Adrenal gland (tissue), 12 donors: ENCODE measurements around the gene AGRN. TPM values are rescaled to one million over a fixed set of nuclear protein-coding genes. Genes with fewer than 3 reads are reported as not detected.
"Not testable (repeated sequence)": the region's sequence is repeated elsewhere in the genome, so short reads cannot be mapped to it uniquely, and the experiment has no call there.

ENCODE experiments used
- DNase-seq, 7 donors: peaks; one replicate each; pipeline ENCODE4 v3.0.0-alpha.2; 2019 to 2020
- H3K27ac ChIP-seq, 5 donors: fragments of 200-600 bp; sonication (generic) in 4 of 5; 1 replicate in 3 of 5; 2 replicates in 2 of 5; pipeline versions ENCODE4 v1.5.1 to v1.8.0; 2016 to 2020; ENCODE audit warnings: mild to moderate bottlenecking in 1 of 5
- H3K27me3 ChIP-seq: fragments of 200-600 bp; 2 replicates; pipeline ENCODE4 v1.8.0; 2021
- H3K36me3 ChIP-seq, 2 donors: fragments of 200-600 bp; replicated peaks in 1 of 2; 1 replicate in 1 of 2; 2 replicates in 1 of 2; pipeline versions ENCODE4 v1.5.1 to v1.8.0; 2018 to 2022
- H3K4me1 ChIP-seq, 2 donors: fragments of 200-600 bp; replicated peaks in 1 of 2; 1 replicate in 1 of 2; 2 replicates in 1 of 2; pipeline versions ENCODE4 v1.5.1 to v1.8.0; 2018 to 2021
- H3K4me3 ChIP-seq, 4 donors: fragments of 200-600 bp; sonication (generic) in 3 of 4; one replicate each; pipeline ENCODE4 v1.5.1; 2016 to 2018
- H3K9me3 ChIP-seq, 3 donors: fragments of 200-600 bp; sonication (generic) in 1 of 3; replicated peaks in 1 of 3; 1 replicate in 2 of 3; 2 replicates in 1 of 3; pipeline versions ENCODE4 v1.5.1 to v1.8.0; 2016 to 2021
- POLR2A ChIP-seq, 2 donors: fragments of 450-650 bp; IDR thresholded peaks; one replicate each; pipeline ENCODE4 v1.6.1; 2017; ENCODE audit warnings: antibody characterized with exemption in 2 of 2, mild to moderate bottlenecking in 2 of 2, moderate library complexity in 1 of 2
- WGBS, 4 donors: extraction: QIAGEN DNeasy Blood & Tissue Kit in 2 of 4; methylation state at CpG; one replicate each; pipeline versions ENCODE4 v1.1.5 to v1.1.7; 2013 to 2017; 5-methylcytosine and 5-hydroxymethylcytosine counted together
- intact Hi-C, 2 donors: fragments of 100-400 bp; cut with DNase I; formaldehyde crosslinking; loops; one replicate each; pipeline versions ENCODE4 v1.14.1 to v1.15.0; 2022 to 2023
- polyA plus RNA-seq, 3 donors: library from polyadenylated mRNA; stranded (reverse); fragments of 200-250 nt in 2 of 3; fragments of 350-450 nt in 1 of 3; fragmentation: Illumina TruSeq in 1 of 3; extraction: RNeasy Lipid Tissue Mini Kit (QIAGEN cat#74804) in 1 of 3; gene quantifications; one replicate each; pipeline ENCODE4 v1.2.3, GENCODE V29; 2013 to 2014
- total RNA-seq, 9 donors: library from RNA; depleted of rRNA in 4 of 9; stranded (reverse); fragments of >200 nt in 4 of 9; fragments of 120-200 nt in 1 of 9; fragmentation: NEBNext Ultra II Directional in 1 of 9; extraction: Animal tissue kit (Norgen Biotek cat#: 25700) in 1 of 9; gene quantifications; one replicate each; pipeline versions ENCODE4 v1.1.0 to v1.2.4, GENCODE V29; 2013 to 2023
- TF ChIP-seq, protein P1 (sequence below), 6 experiments: fragments of 450-650 bp in 4 of 6; fragments of 200-600 bp in 2 of 6; sonication (generic) in 1 of 6; IDR thresholded peaks; 1 replicate in 5 of 6; 2 replicates in 1 of 6; pipeline versions ENCODE4 v1.5.1 to v1.8.0; 2016 to 2021; ENCODE audit warnings: antibody characterized with exemption in 6 of 6, mild to moderate bottlenecking in 2 of 6, moderate library complexity in 1 of 6
- donor health status: healthy with polysubstance abuse.
- donor health status: Bipolar disorder and iron deficiency.
- donor health status: DM: yes; HTN: yes; CAD: no.
- donor health status: DM: no; HTN: no; CAD: no.
- donor health status: DM: no; HTN: no; CAD: no.
- donor health status: DM: yes; HTN: yes; CAD: no.

Gene AGRN
- total and polyA plus RNA-seq, 12 donors: 2.2 to 27.8 (median 11.8) TPM

DNA sequence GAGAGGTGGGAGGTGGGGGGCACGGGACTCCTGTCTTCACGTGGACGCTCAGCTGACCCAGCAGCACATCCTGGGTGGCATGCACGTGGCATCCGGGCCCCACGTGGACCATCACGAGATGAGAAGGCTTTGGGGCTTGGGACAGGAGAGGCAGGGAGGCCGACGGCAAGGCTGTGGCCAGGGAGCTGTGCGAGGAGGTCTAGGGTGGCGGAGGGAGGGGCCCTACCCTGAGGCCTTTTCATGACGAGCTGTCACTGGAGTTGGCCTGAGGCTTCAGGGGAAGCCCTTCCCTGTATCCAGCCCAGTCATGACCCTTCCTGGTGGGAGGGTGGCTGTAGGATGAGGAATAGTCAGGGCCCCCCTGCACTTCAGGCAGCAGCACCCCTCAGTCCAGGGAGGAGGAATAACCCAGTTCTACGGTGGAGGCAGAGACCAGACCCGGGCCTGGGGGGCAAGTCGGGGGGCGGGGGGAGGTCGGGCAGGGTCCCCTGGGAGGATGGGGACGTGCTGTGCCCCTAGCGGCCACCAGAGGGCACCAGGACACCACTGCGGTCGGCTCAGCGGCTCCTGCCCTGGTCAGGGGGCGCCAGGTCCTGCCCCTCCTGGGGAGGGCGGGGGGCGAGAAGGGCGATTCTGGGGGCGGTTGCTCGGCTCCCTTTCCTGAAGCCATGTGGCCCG is 36.0 kb upstream of the AGRN start:
- peak in 2 of 7 donors; percentile 48 to 54 for DNase-seq
- TF ChIP-seq POLR2A (IDR thresholded peaks at IDR 0.05): no peak
- TF ChIP-seq, protein P1, sequence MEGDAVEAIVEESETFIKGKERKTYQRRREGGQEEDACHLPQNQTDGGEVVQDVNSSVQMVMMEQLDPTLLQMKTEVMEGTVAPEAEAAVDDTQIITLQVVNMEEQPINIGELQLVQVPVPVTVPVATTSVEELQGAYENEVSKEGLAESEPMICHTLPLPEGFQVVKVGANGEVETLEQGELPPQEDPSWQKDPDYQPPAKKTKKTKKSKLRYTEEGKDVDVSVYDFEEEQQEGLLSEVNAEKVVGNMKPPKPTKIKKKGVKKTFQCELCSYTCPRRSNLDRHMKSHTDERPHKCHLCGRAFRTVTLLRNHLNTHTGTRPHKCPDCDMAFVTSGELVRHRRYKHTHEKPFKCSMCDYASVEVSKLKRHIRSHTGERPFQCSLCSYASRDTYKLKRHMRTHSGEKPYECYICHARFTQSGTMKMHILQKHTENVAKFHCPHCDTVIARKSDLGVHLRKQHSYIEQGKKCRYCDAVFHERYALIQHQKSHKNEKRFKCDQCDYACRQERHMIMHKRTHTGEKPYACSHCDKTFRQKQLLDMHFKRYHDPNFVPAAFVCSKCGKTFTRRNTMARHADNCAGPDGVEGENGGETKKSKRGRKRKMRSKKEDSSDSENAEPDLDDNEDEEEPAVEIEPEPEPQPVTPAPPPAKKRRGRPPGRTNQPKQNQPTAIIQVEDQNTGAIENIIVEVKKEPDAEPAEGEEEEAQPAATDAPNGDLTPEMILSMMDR (IDR thresholded peaks at IDR 0.05): peak; percentile 51 to 92 (median 62)
- peaks cover 25% of the 10 kb centered on the region for H3K27me3 ChIP-seq
- no peaks in the 10 kb centered on the region for H3K4me1 ChIP-seq
- H3K36me3 ChIP-seq: no peaks in the 10 kb centered on the region
- intact Hi-C loops: loop anchor here (2.0 to 10.0 kb wide), 2 partner anchors 79 to 311 kb away; no protein-coding TSS in a partner anchor
- H3K9me3 ChIP-seq: no peaks in the 10 kb centered on the region
- H3K4me3 ChIP-seq: no peak overlapping the region
- WGBS, 4 donors: 7 to 29% (median 16%) methylated on average over 6 to 29 of the region's 29 CpGs
- no peak overlapping the region for H3K27ac ChIP-seq

DNA sequence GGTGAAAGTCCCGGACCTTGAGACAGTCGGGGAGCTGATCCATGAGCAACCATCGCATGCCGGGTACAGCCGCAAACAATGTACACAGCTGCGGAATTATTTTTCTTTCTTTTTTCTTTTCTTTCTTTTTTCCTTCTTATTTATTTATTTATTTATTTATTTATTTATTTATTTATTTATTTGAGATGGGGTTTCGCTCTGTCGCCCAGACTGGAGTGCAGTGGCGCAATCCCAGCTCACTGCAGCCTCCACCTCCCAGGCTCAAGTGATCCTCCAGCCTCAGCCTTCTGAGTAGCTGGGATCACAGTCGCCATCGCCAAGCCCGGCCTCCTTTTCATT is 35.5 kb upstream of the AGRN start:
- no peaks in the 10 kb centered on the region for H3K4me1 ChIP-seq
- no peaks in the 10 kb centered on the region for H3K36me3 ChIP-seq
- 47 to 57% (median 53%) methylated on average over 12 of the region's 12 CpGs for WGBS, 4 donors
- DNase-seq: no peak
- no peaks in the 10 kb centered on the region for H3K9me3 ChIP-seq
- no peak overlapping the region for H3K4me3 ChIP-seq
- intact Hi-C loops: loop anchor here (2.0 to 10.0 kb wide), 2 partner anchors 78 to 310 kb away; no protein-coding TSS in a partner anchor
- H3K27ac ChIP-seq: no peak overlapping the region
- no peak for TF ChIP-seq POLR2A (IDR thresholded peaks at IDR 0.05)
- TF ChIP-seq, protein P1 (IDR thresholded peaks at IDR 0.05): peak in 1 of 6 experiments; percentile 47
- peaks cover 25% of the 10 kb centered on the region for H3K27me3 ChIP-seq

DNA sequence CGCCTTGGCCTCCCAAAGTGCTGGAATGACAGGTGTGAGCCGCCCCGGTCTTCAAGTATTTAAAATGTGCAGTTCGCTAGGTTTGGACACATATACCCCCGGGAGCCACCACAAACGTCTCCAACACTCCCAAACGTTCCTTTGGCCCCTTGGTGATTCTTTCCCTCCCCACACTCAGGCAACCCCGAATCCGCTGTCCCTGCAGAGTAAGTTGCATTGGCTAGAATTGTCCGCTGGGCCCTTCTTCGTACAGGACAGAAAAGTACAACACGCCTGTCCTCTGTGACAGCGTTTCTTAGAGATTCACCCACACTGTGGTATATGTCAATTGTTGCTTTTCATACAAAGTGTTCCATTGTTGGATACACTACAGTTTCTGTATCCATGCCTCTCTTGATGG is 34.8 kb upstream of the AGRN start:
- no peaks in the 10 kb centered on the region for H3K4me1 ChIP-seq
- no peaks in the 10 kb centered on the region for H3K9me3 ChIP-seq
- no peaks in the 10 kb centered on the region for H3K36me3 ChIP-seq
- DNase-seq: no peak
- H3K27ac ChIP-seq: no peak overlapping the region
- H3K27me3 ChIP-seq: peaks cover 25% of the 10 kb centered on the region
- WGBS, 4 donors: 65 to 70% (median 69%) methylated on average over 13 of the region's 13 CpGs
- no peak overlapping the region for H3K4me3 ChIP-seq
- TF ChIP-seq, protein P1 (IDR thresholded peaks at IDR 0.05): no peak
- TF ChIP-seq POLR2A (IDR thresholded peaks at IDR 0.05): no peak
- intact Hi-C loops: loop anchor here (2.0 to 10.0 kb wide), 2 partner anchors 78 to 310 kb away; no protein-coding TSS in a partner anchor

DNA sequence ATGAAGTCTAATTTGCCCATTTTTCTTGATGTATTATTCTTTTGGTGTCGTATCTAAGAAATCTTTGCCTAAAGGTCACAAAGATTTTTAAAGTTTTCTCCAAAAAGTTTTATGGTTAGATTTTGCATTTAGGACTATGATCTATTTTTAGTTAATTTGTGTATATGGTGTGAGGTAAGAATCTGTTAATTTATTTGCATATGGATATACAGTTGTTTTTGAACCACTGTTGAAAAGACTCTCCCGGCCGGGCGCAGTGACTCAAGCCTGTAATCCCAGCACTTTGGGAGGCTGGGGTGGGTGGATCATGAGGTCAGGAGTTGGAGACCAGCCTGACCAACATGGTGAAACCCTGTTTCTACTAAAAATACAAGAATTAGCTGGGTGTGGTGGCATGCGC is 31.9 kb upstream of the AGRN start:
- not testable (repeated sequence) for H3K4me3 ChIP-seq, H3K9me3 ChIP-seq, H3K27ac ChIP-seq, H3K4me1 ChIP-seq, H3K36me3 ChIP-seq, DNase-seq, H3K27me3 ChIP-seq
- intact Hi-C loops: loop anchor here in 1 of 2 donors (10.0 kb wide), 1 partner anchor 307 kb away; no protein-coding TSS in a partner anchor
- WGBS, 4 donors: 75 to 85% (median 83%) methylated on average over 5 of the region's 5 CpGs

DNA sequence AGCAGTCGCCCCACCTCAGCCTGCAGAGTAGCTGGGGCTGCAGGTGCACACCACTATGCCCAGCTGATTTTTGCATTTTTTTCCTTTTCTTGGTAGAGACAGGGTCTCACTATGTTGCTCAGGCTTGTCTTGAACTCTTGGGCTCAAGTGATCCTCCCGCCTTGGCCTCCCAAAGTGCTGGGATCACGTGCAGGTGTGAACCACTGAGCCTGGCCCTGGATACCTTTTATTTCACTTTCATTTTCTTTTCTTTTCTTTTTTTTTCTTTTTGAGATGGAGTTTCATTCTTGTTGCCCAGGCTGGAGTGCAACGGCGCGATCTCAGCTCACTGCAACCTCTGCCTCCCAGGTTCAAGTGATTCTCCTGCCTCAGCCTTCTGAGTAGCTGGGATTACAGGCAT is 28.6 kb upstream of the AGRN start:
- DNase-seq, H3K36me3 ChIP-seq, H3K27ac ChIP-seq, H3K27me3 ChIP-seq, intact Hi-C loops, H3K4me3 ChIP-seq, H3K9me3 ChIP-seq, H3K4me1 ChIP-seq: not testable (repeated sequence)
- WGBS, 4 donors: 83 to 95% (median 87%) methylated on average over 6 of the region's 6 CpGs
